GM12872 (cell line): ENCODE measurements around the gene FYCO1.

Experiments used
- TF ChIP-seq, protein P1 (sequence below): IDR thresholded peaks from 3 replicates; pipeline ENCODE4 v1.5.1; 2011; ENCODE audit warnings: low read depth, mild to moderate bottlenecking, low read length, moderate library complexity; ENCODE audit not compliant: insufficient read depth

The FYCO1 gene

DNA sequence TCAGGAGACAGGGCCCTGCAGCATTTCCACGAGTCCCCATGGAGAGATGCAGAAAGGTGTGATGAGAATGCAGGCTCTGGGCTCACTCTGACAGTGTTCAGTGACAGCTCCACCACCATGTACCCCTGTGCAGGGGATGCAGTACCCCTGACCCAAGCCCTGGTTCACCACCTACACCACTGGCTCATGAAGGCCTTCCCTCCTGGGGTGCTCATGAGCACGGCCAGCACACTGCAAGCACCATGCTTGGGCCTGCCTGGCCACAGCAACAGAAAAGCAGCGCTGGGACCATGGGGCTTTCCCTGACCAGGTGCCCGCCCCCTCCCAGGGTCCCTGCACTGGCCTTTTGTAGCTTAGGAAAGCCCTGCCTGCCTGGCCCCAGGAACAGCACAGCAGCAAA is 46.2 kb downstream of the FYCO1 start:
- TF ChIP-seq, protein P1, sequence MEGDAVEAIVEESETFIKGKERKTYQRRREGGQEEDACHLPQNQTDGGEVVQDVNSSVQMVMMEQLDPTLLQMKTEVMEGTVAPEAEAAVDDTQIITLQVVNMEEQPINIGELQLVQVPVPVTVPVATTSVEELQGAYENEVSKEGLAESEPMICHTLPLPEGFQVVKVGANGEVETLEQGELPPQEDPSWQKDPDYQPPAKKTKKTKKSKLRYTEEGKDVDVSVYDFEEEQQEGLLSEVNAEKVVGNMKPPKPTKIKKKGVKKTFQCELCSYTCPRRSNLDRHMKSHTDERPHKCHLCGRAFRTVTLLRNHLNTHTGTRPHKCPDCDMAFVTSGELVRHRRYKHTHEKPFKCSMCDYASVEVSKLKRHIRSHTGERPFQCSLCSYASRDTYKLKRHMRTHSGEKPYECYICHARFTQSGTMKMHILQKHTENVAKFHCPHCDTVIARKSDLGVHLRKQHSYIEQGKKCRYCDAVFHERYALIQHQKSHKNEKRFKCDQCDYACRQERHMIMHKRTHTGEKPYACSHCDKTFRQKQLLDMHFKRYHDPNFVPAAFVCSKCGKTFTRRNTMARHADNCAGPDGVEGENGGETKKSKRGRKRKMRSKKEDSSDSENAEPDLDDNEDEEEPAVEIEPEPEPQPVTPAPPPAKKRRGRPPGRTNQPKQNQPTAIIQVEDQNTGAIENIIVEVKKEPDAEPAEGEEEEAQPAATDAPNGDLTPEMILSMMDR, result no peak

DNA sequence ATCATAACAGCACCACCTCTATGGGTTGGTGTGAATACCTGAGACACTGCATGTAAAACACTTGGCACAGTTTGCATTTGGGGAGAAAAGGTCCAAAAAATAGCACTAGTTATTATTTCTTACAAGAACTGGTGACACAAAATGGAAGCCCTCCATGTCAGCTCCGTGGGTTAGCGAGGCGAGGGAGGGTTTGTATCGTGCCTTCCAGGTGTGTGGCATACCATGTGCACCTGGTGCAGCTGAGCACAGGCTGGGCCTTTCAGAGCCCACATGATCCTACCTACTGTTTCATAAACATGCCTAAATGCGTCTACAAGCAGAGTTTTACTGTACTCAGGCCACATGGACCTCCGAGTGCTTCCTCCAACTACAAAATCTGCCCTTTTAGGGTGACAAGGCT is 46.7 kb downstream of the FYCO1 start:
- TF ChIP-seq, protein P1, result no peak

DNA sequence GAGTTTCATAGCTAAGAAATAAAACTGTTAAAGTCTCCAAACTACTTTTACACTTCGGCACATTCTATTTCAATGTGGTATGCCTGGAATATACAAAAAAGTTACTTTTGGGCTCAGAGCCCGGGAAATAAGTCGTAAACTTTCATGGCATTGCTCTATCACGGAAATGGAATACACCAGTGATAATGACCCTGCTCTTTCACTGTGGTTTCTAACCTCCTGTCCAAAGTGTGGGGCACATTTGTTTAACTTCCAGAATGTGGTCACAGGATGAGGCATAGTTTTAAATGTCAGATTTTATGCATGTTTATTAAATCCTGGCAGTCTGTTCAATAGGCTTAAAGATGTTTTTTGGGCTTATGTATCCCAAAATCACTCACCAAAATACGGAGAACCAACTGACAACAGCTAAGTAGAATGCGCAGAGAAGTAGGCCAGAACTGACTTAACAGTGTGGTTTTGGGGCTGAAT is 47.3 kb downstream of the FYCO1 start:
- TF ChIP-seq, protein P1, result no peak

DNA sequence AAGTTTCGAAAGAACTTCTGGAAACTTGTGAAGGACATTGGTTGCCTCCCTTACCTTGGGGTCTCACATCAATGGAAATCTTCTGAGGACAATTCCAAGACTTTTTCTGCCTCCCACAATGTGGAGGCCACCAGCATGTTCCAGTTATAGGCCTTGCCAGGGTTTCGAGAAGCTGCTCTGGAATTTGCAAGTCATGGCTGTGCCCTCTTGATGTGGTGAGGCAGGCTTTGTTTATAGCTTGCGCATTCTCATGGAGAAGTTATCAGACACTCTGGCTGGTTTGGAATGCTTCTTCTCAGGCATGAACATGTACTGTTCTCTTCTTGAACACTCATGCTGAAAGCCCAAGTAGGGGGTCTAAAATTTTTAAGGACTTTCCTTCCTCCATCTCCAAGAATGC is 48.3 kb downstream of the FYCO1 start:
- TF ChIP-seq, protein P1, result no peak

DNA sequence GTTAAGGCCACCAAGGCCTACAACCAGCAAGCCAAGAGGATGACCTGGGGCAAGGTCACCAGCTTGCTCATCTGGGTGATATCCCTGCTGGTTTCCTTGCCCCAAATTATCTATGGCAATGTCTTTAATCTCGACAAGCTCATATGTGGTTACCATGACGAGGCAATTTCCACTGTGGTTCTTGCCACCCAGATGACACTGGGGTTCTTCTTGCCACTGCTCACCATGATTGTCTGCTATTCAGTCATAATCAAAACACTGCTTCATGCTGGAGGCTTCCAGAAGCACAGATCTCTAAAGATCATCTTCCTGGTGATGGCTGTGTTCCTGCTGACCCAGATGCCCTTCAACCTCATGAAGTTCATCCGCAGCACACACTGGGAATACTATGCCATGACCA is 48.7 kb downstream of the FYCO1 start:
- TF ChIP-seq, protein P1, result no peak

DNA sequence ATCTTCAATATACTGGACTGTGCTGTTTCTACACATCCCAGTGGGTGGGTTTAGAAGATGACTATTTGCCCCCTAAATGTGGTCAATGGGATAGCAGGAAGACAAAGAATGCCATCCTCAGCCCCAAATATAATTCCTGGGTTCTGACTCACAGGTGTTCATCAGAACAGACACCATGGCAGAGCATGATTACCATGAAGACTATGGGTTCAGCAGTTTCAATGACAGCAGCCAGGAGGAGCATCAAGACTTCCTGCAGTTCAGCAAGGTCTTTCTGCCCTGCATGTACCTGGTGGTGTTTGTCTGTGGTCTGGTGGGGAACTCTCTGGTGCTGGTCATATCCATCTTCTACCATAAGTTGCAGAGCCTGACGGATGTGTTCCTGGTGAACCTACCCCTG is 49.3 kb downstream of the FYCO1 start:
- TF ChIP-seq, protein P1, result no peak

DNA sequence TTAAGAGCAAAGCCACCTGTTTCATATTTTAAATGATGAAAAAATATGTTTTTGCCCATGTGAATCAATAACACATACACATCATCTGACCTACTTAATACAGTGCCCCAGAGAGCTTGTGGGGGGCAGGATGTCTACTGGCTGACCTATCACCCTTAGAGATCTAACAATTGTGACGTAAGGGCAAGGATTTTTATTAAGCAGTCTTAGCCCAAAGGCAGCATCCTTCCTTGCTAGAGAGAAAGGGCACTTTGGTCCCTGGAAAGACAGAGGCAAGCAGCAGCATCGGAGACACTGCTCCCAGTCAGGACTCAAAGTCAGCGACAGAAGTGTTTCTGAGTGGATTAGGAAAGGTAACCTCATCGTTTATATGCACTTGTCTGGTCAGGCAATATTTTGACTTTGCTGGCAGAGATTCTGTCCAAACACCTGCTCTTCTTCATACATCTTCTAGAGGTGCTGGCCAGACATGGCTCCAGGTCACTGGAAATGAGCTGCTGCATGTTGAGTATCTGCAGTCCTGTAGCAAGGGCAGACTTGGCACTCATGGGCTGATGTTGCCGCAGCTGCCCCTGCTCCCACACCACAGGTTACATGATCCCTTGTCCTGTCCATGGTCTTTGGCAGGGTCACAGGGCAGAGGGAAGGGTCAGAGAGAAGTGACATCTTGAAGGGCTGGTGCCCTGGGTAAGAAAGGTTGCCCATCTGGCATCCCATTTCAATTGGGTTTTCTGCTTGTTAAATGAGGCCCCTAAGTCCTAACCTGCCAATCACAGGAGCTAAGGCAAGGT is 50.6 kb downstream of the FYCO1 start:
- TF ChIP-seq, protein P1, result no peak
